Endothelial cell of umbilical vein (primary cell): Measurements from ENCODE around the gene DNAH3. TPM values are rescaled to one million over a fixed set of nuclear protein-coding genes. Genes with fewer than 3 reads are reported as not detected.
"Not testable (repeated sequence)": the region's sequence is repeated elsewhere in the genome, so short reads cannot be mapped to it uniquely, and the experiment has no call there.

Experiments
- BruUV-seq: library from RNA; stranded (reverse); fragments of 400-500 nt; replicated peaks from 2 replicates; lab custom pipeline; 2021; lab: Mats Ljungman, UMichigan
- CTCF ChIA-PET: fragments of 300-600, 350-600 bp; sonication (Branson Sonifier 250); formaldehyde crosslinking; loops from one replicate; lab custom pipeline; 2021; ENCODE audit warnings: antibody characterized with exemption, inconsistent platforms; lab: Charles Lee
- POLR2A ChIA-PET: fragments of 300-600, 350-600 bp; sonication (Branson Sonifier 250); formaldehyde crosslinking; loops from one replicate; lab custom pipeline; 2021; ENCODE audit warnings: antibody characterized with exemption, inconsistent platforms; lab: Charles Lee
- DNase-seq: peaks from one replicate; pipeline ENCODE4 v3.0.0-alpha.2; 2011; ENCODE audit warnings: low read depth, low spot score
- FAIRE-seq: peaks from 2 replicates; lab custom pipeline; 2011; peaks lifted over from hg19 to GRCh38; lab: Jason Lieb, UNC
- H2AFZ ChIP-seq: 2 replicates; pipeline ENCODE4 v1.6.0; 2012; ENCODE audit warnings: low read depth, low read length, control low read depth, inconsistent platforms
- H3K27ac ChIP-seq: 2 replicates; pipeline ENCODE4 v1.5.1; 2011; ENCODE audit warnings: low read depth, mild to moderate bottlenecking, control low read depth, low read length, moderate library complexity; ENCODE audit not compliant: insufficient read depth
- H3K27me3 ChIP-seq, 2 experiments: 2 replicates each; pipeline versions ENCODE4 v1.6.0 to v1.6.1; 2011; ENCODE audit warnings: low read length in 2 of 2, mixed read lengths in 1 of 2; ENCODE audit not compliant: control insufficient read depth in 2 of 2, insufficient read depth in 2 of 2
- H3K36me3 ChIP-seq, 2 experiments: 2 replicates in 1 of 2; 3 replicates in 1 of 2; pipeline ENCODE4 v1.5.1; 2011; ENCODE audit warnings: low read length in 2 of 2, mild to moderate bottlenecking in 1 of 2, moderate library complexity in 1 of 2; ENCODE audit not compliant: control insufficient read depth in 2 of 2, insufficient read depth in 2 of 2; ENCODE audit errors: extremely low read depth in 1 of 2
- H3K4me1 ChIP-seq: 3 replicates; pipeline ENCODE4 v1.5.1; 2011; ENCODE audit warnings: mild to moderate bottlenecking, low read length; ENCODE audit not compliant: control insufficient read depth, insufficient read depth; ENCODE audit errors: extremely low read depth
- H3K4me2 ChIP-seq: 2 replicates; pipeline ENCODE4 v1.6.1; 2011; ENCODE audit warnings: low read length, control low read depth, mixed read lengths; ENCODE audit not compliant: insufficient read depth
- H3K4me3 ChIP-seq, 3 experiments: fragments of 200-600 bp in 1 of 3; sonication (generic), shearing (Covaris generic) in 1 of 3; replicated peaks in 1 of 3; 2 replicates each; pipeline ENCODE4 v1.5.1; 2011 to 2016; ENCODE audit warnings: control low read depth in 3 of 3, low read length in 3 of 3, mild to moderate bottlenecking in 2 of 3, inconsistent platforms in 1 of 3, low read depth in 1 of 3, moderate library complexity in 1 of 3; ENCODE audit not compliant: insufficient read depth in 1 of 3
- H3K79me2 ChIP-seq: 2 replicates; pipeline ENCODE4 v1.6.0; 2012; ENCODE audit warnings: low read length, inconsistent platforms; ENCODE audit not compliant: control insufficient read depth, insufficient read depth
- H3K9ac ChIP-seq: replicated peaks from 2 replicates; pipeline ENCODE3; 2011; ENCODE audit warnings: low read length, control low read depth; ENCODE audit not compliant: insufficient read depth; ENCODE audit errors: extremely low read depth
- H3K9me1 ChIP-seq: replicated peaks from 3 replicates; pipeline ENCODE4 v1.6.0; 2011; ENCODE audit warnings: mild to moderate bottlenecking, low read length; ENCODE audit not compliant: control insufficient read depth, insufficient read depth; ENCODE audit errors: extremely low read depth
- H3K9me3 ChIP-seq: replicated peaks from 2 replicates; pipeline ENCODE4 v1.5.1; 2012; ENCODE audit warnings: low read length, inconsistent platforms; ENCODE audit not compliant: control insufficient read depth, insufficient read depth
- H4K20me1 ChIP-seq: replicated peaks from 2 replicates; pipeline ENCODE3; 2011; ENCODE audit warnings: mild to moderate bottlenecking, low read length; ENCODE audit not compliant: control insufficient read depth, insufficient read depth; ENCODE audit errors: extremely low read depth
- EZH2 ChIP-seq: IDR thresholded peaks from 2 replicates; pipeline ENCODE4 v1.6.1; 2012; ENCODE audit warnings: borderline replicate concordance, low read depth, mild to moderate bottlenecking, moderate library complexity, low read length, inconsistent platforms; ENCODE audit not compliant: severe bottlenecking
- FOS ChIP-seq: IDR thresholded peaks from 2 replicates; pipeline ENCODE4 v1.6.1; 2011; ENCODE audit warnings: mild to moderate bottlenecking, low read length, moderate library complexity, borderline replicate concordance; ENCODE audit not compliant: insufficient read depth
- GATA2 ChIP-seq: IDR thresholded peaks from 2 replicates; pipeline ENCODE4 v1.7.0; 2011; ENCODE audit warnings: low read depth, mild to moderate bottlenecking, moderate library complexity, mixed read lengths, low read length; ENCODE audit not compliant: insufficient read length, insufficient read depth
- JUN ChIP-seq: IDR thresholded peaks from 2 replicates; pipeline ENCODE4 v1.6.1; 2011; ENCODE audit warnings: borderline replicate concordance, low read depth; ENCODE audit not compliant: insufficient read length, insufficient read depth
- MYC ChIP-seq: IDR thresholded peaks from one replicate; pipeline ENCODE4 v1.6.1; 2011; ENCODE audit warnings: mild to moderate bottlenecking, low read depth, low read length
- POLR2A ChIP-seq: IDR thresholded peaks from 2 replicates; pipeline ENCODE4 v1.6.1; 2012; ENCODE audit warnings: low read depth, mild to moderate bottlenecking, control low read depth, low read length
- POLR2AphosphoS5 ChIP-seq: IDR thresholded peaks from 2 replicates; pipeline ENCODE4 v1.6.1; 2012; ENCODE audit warnings: low read depth, mild to moderate bottlenecking, control low read depth, low read length, moderate library complexity; ENCODE audit not compliant: insufficient read depth
- dilution Hi-C: fragments of 300-500 bp; cut with MboI; formaldehyde crosslinking; loops from one replicate; pipeline ENCODE4 v1.15.0; 2019; ENCODE audit warnings: low sequenced_read_pairs; ENCODE audit not compliant: extremely low pct_ligation_motif_present
- intact Hi-C: fragments of 100-400 bp; cut with micrococcal nuclease; formaldehyde crosslinking; loops from one replicate; pipeline ENCODE4 v1.10.0; 2022
- polyA plus RNA-seq, 4 experiments: library from polyadenylated mRNA; depleted of rRNA in 3 of 4; stranded (reverse) in 3 of 4; unstranded in 1 of 4; fragments of >200 nt; gene quantifications; 2 replicates each; pipeline versions ENCODE4 v1.2.1 to v1.2.3, GENCODE V29; 2011 to 2012; ENCODE audit warnings: missing spikeins in 1 of 4
- total RNA-seq: library from RNA; stranded (reverse); gene quantifications from 2 replicates; pipeline ENCODE4 v1.2.3, GENCODE V29; 2021
- TF ChIP-seq, protein P1 (sequence below), 2 donors: IDR thresholded peaks; 1 replicate in 1 of 2; 2 replicates in 1 of 2; pipeline ENCODE4 v1.5.1; 2011; ENCODE audit warnings: low read length in 2 of 2, mild to moderate bottlenecking in 2 of 2, moderate library complexity in 2 of 2, control low read depth in 1 of 2, inconsistent platforms in 1 of 2, low read depth in 1 of 2; ENCODE audit not compliant: insufficient read depth in 1 of 2; ENCODE audit errors: extremely low read depth in 1 of 2
- TF ChIP-seq, protein P2 (sequence below): IDR thresholded peaks from 2 replicates; pipeline ENCODE4 v1.6.1; 2011; ENCODE audit not compliant: insufficient read depth, insufficient read length

DNAH3 gene
- total and polyA plus RNA-seq, 2 donors (not counting 3 experiments of a cell fraction or from before 2014, with no cell fraction given), result not detected

DNA sequence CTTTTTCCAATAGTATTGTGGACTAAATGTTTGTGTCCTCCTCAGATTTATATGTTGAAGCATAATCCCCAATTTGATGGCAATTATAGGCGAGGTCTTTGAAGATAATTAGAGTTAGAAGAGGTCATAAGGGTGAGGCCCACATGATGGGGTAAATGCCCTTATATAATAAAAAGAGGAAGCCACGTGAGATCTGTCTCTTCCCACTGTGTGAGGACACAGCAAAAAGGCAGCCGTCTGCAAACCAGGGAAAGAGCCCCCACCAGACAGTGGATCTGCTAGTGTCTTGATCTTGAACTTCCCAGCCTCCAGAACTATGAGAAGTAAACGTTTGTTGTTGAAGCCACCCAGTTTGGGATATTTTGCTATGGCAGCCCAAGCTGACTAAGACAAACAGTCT, 174.1 kb downstream of the DNAH3 start:
- Histone ChIP-seq H3K36me3 (no peaks in the 10 kb centered on the region), H4K20me1 (no peaks in the 10 kb centered on the region), H3K27me3 (no peaks in the 10 kb centered on the region), H3K9me3 (no peaks in the 10 kb centered on the region), H2AFZ (no peak overlapping the region), H3K27ac (no peak overlapping the region), H3K9ac (no peak overlapping the region), H3K4me3 (no peak overlapping the region), H3K4me1 (no peaks in the 10 kb centered on the region), H3K4me2 (no peak overlapping the region), H3K9me1 (no peaks in the 10 kb centered on the region), H3K79me2 (no peaks in the 10 kb centered on the region)
- DNase-seq (no peak), FAIRE-seq (no peak)
- ChIA-PET POLR2A (no interaction called here), CTCF (interaction anchor here (1.0 to 1.1 kb wide), 2 partner anchors 24 to 126 kb away, joined by 3 read pairs; no protein-coding TSS in a partner anchor)
- intact Hi-C loops (no loop called here), dilution Hi-C loops (no loop called here)
- no peak for TF ChIP-seq GATA2
- no peak for TF ChIP-seq JUN
- TF ChIP-seq, protein P1, sequence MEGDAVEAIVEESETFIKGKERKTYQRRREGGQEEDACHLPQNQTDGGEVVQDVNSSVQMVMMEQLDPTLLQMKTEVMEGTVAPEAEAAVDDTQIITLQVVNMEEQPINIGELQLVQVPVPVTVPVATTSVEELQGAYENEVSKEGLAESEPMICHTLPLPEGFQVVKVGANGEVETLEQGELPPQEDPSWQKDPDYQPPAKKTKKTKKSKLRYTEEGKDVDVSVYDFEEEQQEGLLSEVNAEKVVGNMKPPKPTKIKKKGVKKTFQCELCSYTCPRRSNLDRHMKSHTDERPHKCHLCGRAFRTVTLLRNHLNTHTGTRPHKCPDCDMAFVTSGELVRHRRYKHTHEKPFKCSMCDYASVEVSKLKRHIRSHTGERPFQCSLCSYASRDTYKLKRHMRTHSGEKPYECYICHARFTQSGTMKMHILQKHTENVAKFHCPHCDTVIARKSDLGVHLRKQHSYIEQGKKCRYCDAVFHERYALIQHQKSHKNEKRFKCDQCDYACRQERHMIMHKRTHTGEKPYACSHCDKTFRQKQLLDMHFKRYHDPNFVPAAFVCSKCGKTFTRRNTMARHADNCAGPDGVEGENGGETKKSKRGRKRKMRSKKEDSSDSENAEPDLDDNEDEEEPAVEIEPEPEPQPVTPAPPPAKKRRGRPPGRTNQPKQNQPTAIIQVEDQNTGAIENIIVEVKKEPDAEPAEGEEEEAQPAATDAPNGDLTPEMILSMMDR (IDR thresholded peaks at IDR 0.05; ENCODE audit: extremely low read depth in 1 of 2, insufficient read depth in 1 of 2, low read depth in 1 of 2, low read length in 2 of 2), result no peak
- no peak for TF ChIP-seq POLR2A
- no peak for TF ChIP-seq EZH2
- TF ChIP-seq, protein P2, sequence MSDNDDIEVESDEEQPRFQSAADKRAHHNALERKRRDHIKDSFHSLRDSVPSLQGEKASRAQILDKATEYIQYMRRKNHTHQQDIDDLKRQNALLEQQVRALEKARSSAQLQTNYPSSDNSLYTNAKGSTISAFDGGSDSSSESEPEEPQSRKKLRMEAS, result no peak
- TF ChIP-seq POLR2AphosphoS5, result no peak
- no peak for TF ChIP-seq MYC
- no peak for TF ChIP-seq FOS
- BruUV-seq, result no TSS peak

DNA sequence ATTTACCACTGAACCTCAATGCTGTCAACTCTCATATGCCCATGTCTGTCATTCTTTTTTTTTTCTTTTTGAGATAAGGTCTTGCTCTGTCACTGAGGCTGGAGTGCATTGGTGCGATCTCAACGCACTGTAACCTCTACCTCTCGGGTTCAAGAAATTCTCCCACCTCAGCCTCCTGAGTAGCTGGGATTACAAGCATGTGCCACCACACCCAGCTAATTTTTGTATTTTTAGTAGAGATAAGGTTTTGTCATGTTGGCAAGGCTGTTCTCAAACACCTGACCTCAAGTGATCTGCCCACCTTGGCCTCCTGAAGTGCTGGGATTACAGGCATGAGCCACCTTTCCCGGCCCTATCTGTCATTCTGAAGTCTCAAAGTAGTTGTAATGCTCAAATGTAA, 177.4 kb downstream of the DNAH3 start:
- H3K27ac ChIP-seq, H2AFZ ChIP-seq, DNase-seq, H3K79me2 ChIP-seq, H3K9me3 ChIP-seq, H3K4me1 ChIP-seq, H3K9me1 ChIP-seq, H4K20me1 ChIP-seq, POLR2A ChIA-PET, H3K4me2 ChIP-seq, H3K4me3 ChIP-seq, CTCF ChIA-PET, H3K27me3 ChIP-seq, dilution Hi-C loops, BruUV-seq, FAIRE-seq, H3K9ac ChIP-seq, intact Hi-C loops, H3K36me3 ChIP-seq: not testable (repeated sequence)
